ENCODE data around the gene OR52D1.

Gene OR52D1

DNA sequence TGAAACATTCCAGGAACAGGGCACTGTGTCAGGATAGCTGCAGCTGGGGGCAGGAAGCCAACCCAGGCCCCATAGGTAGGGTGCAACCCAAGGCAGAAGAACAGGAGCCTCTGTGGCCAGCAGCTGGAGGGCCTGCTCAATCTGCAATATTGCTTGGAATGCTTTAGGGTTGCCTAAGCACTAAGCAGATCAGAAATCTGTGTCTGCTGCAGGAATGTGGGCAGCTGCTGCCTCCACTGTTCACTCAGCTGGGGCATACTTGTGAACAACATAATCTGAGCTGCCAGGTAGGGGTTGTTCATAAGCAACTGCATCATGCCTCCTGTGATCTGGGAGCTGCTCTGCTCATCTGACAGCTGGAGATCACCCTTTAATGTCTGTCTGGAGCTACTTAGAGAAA is 26.4 kb downstream of the OR52D1 start:
- no peak for DNase-seq

GRCh38 chr11:5516599-5516998 is 28.1 kb downstream of the OR52D1 start, which contains the start of gene UBQLNL:
Gene UBQLNL (minus strand): TSS chr11:5516699. CDS start chr11:5516441, 258 bp downstream.
- no peak for DNase-seq

DNA sequence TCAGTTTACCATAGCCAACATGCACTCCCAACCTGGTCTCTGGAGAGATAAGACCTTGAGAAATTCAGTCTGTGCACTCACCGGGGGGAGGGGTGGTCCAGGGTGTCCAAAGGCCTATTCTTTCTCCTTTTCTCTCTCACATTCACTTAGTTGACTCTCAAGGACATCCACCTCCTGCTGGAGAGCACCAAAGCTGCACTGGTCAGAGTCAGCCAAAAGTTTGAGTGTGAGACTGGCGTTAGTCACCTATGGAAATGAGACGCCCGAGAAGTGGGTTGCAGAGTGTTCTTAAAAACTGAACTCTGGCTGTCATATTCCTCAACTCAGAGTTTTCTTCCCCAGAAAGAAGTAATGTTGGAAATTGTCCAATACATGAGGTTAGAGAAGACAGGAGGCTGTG is 33.1 kb downstream of the OR52D1 start:
- no peak for DNase-seq

- DNase-seq, result no peak
These were observed 33.8 kb downstream of the OR52D1 start for GRCh38 chr11:5522308-5522707.

GRCh38 chr11:5524756-5525155 is 36.3 kb downstream of the OR52D1 start:
- DNase-seq, result no peak

DNA sequence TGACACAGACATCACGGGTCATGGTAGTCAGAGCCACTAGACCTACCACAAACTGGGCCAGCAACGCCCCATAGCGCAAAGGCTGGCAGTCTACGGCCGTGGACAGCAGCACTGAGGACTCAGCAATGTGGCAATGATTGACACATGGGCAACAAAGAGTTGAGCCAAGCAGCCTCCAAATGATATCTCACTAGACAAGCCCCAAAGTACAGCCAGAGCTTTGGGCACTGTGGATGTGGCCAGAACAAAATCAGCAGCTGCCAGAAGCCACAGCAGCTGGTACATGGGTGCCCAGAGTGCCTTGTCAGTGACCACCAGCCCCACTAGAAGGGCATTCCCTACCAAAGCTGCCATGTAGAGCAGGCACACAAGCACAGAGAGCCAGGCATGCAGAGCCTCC is 39.2 kb downstream of the OR52D1 start:
- DNase-seq, result no peak

DNA sequence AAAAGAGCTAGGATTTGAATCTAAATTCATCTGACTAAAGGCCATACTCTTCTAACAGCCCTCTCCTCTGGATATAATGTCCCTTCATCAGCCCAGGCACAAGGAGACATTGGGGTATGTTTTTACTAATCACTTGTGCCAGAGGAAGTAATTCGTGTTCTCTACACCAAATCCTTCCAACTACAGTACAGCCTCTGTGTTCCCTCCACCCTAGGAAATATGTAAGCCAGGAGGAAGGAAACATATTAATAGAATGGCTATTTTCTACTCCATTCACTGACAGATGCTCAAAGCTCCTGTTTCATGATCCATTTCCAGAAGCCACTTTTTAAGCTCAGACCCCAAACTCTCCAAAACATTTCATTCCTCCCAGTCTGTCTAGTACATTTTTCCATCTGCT is 40.0 kb downstream of the OR52D1 start:
- no peak for DNase-seq

DNA sequence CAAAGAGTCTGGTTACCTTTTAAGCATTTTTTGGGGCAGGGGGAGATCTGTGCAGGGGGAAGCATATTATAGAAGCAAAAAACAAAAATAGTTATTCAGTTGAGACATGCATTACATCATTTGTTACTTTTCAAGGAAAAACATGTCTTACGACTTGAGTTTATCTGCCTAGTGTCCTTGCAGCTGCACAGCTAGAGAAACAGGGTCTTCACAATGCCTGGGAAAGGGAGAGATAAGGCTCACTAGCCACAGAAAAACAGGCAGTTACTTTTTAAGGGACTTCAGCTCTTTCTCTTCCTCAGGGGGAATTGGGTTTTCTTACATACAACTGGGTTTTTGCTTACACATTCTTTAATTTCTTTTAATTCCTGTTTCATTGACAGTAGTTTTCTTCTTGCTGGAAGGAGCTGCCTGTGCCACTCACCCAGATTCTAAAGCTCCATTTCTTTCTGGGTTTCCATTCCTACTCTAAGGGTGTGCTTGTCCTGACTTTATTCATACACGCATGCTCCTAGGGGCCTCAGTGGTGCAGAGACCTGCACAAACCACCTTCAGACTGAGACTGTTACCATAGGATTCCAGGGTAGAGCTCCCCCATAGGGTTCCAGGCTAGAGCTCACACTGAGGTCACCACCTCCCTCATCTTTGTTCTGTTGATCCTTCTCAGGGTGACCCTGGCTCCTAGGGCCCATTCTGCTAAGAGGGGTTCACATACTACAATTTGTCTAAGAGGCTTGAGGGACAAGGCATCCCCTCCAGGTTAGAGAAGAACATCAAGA is 42.8 kb downstream of the OR52D1 start:
- DNase-seq, result no peak

GRCh38 chr11:5534046-5534445 is 45.6 kb downstream of the OR52D1 start:
- no peak for DNase-seq

GRCh38 chr11:5536482-5536881 is 48.0 kb downstream of the OR52D1 start:
- no peak for DNase-seq

All from GDM1 (cell line).